PC-3 (cell line): ENCODE data around the gene IL17RD. TPM values are rescaled to one million over a fixed set of nuclear protein-coding genes. Genes with fewer than 3 reads are reported as not detected.
A peak's percentile ranks its signal among the peaks of the same experiment; 100 is the strongest.

ENCODE experiments used
- ATAC-seq: fragments of 200-7000 bp; cut with Tn5 transposase; 2 replicates; pipeline ENCODE4 v1.9.1; 2020; ENCODE audit warnings: mild to moderate bottlenecking, moderate library complexity
- BruUV-seq: library from RNA; stranded (reverse); fragments of 400-500 nt; replicated peaks from 2 replicates; lab custom pipeline; 2021; lab: Mats Ljungman, UMichigan
- CTCF ChIA-PET: fragments of 300-600 bp; sonication (Branson Sonifier 250); formaldehyde crosslinking; loops from one replicate; lab custom pipeline; 2022; ENCODE audit warnings: antibody characterized with exemption; lab: Charles Lee
- POLR2A ChIA-PET: fragments of 300-600 bp; sonication (Branson Sonifier 250); formaldehyde crosslinking; loops from one replicate; lab custom pipeline; 2022; ENCODE audit warnings: antibody characterized with exemption; ENCODE audit not compliant: unreplicated experiment; lab: Charles Lee
- DNase-seq: peaks from one replicate; pipeline ENCODE4 v3.0.0-alpha.2; 2015
- H2AFZ ChIP-seq: fragments of 300-600 bp; sonication (generic); 2 replicates; pipeline ENCODE4 v1.6.0; 2016; ENCODE audit warnings: antibody characterized with exemption, low read length
- H3F3A ChIP-seq: fragments of 300-600 bp; sonication (generic); one replicate; pipeline ENCODE4 v1.6.0; 2017; ENCODE audit warnings: antibody characterized with exemption, low read length, control low read depth, mild to moderate bottlenecking; ENCODE audit not compliant: unreplicated experiment
- H3K27ac ChIP-seq: fragments of 300-600 bp; sonication (generic); 2 replicates; pipeline ENCODE4 v1.5.1; 2016; ENCODE audit warnings: mild to moderate bottlenecking, low read length
- H3K27me3 ChIP-seq: fragments of 300-600 bp; sonication (generic); 2 replicates; pipeline ENCODE4 v1.6.1; 2016; ENCODE audit warnings: low read length, mixed read lengths
- H3K36me3 ChIP-seq: fragments of 300-600 bp; sonication (generic); 2 replicates; pipeline ENCODE4 v1.6.1; 2016; ENCODE audit warnings: low read depth, mixed run types, low read length, mixed read lengths
- H3K4me1 ChIP-seq: fragments of 300-600 bp; sonication (generic); 2 replicates; pipeline ENCODE4 v1.5.1; 2016; ENCODE audit warnings: low read length; ENCODE audit not compliant: insufficient read depth
- H3K4me2 ChIP-seq: fragments of 300-600 bp; sonication (generic); 2 replicates; pipeline ENCODE4 v1.6.0; 2016; ENCODE audit warnings: low read length
- H3K4me3 ChIP-seq: fragments of 300-600 bp; sonication (generic); 2 replicates; pipeline ENCODE4 v1.5.1; 2016; ENCODE audit warnings: mild to moderate bottlenecking, low read length, mixed read lengths
- H3K79me2 ChIP-seq: fragments of 300-600 bp; sonication (generic); 2 replicates; pipeline ENCODE4 v1.6.1; 2017; ENCODE audit warnings: low read length, mixed read lengths
- H3K9ac ChIP-seq: fragments of 300-600 bp; sonication (generic); 2 replicates; pipeline ENCODE4 v1.6.0; 2016; ENCODE audit warnings: mild to moderate bottlenecking, low read length
- H3K9me2 ChIP-seq: fragments of 300-600 bp; sonication (generic); replicated peaks from 2 replicates; pipeline ENCODE4 v1.6.1; 2016; ENCODE audit warnings: mixed run types, low read length, mixed read lengths
- H3K9me3 ChIP-seq: fragments of 300-600 bp; sonication (generic); 2 replicates; pipeline ENCODE4 v1.6.1; 2016; ENCODE audit warnings: low read length, mixed read lengths
- H4K20me1 ChIP-seq: fragments of 300-600 bp; sonication (generic); 2 replicates; pipeline ENCODE4 v1.6.1; 2016; ENCODE audit warnings: low read length, mixed read lengths
- CTCF ChIP-seq: fragments of 300-600 bp; sonication (generic); conservative IDR thresholded peaks from 2 replicates; pipeline ENCODE4 v1.5.1; 2017; ENCODE audit warnings: antibody characterized with exemption, low read depth, mild to moderate bottlenecking, low read length
- EZH2 ChIP-seq: fragments of 300-600 bp; sonication (generic); IDR thresholded peaks from one replicate; pipeline ENCODE4 v1.6.1; 2017; ENCODE audit warnings: antibody characterized with exemption, mild to moderate bottlenecking, low read length; ENCODE audit not compliant: unreplicated experiment
- EZH2phosphoT487 ChIP-seq: fragments of 300-600 bp; sonication (generic); IDR thresholded peaks from 2 replicates; pipeline ENCODE4 v1.6.1; 2018; ENCODE audit warnings: mild to moderate bottlenecking, antibody characterized with exemption, low read length, borderline replicate concordance
- intact Hi-C: fragments of 100-400 bp; cut with micrococcal nuclease; formaldehyde crosslinking; loops from 2 replicates; pipeline ENCODE4 v1.9.0; 2023
- total RNA-seq: library from RNA; depleted of rRNA; stranded (reverse); fragments of >200 nt; gene quantifications from 2 replicates; pipeline ENCODE4 v1.2.3, GENCODE V29; 2014

The IL17RD gene
- total RNA-seq, 1 experiment from 2014 or later, result 3.7 TPM

- no peak for ATAC-seq
- Histone ChIP-seq H3K4me2 (no peak overlapping the region), H2AFZ (no peak overlapping the region), H3K36me3 (no peaks in the 10 kb centered on the region), H3K79me2 (no peaks in the 10 kb centered on the region), H3K9me3 (no peaks in the 10 kb centered on the region), H3F3A (peaks cover 6% of the 10 kb centered on the region), H3K27ac (no peak overlapping the region), H4K20me1 (no peaks in the 10 kb centered on the region), H3K27me3 (no peaks in the 10 kb centered on the region), H3K9ac (no peak overlapping the region), H3K9me2 (no peaks in the 10 kb centered on the region), H3K4me3 (no peak overlapping the region), H3K4me1 (peaks cover 31% of the 10 kb centered on the region)
- intact Hi-C loops, result no loop called here
- no TSS peak for BruUV-seq
- TF ChIP-seq CTCF, result no peak
- no peak for TF ChIP-seq EZH2
- no peak for TF ChIP-seq EZH2phosphoT487
- DNase-seq, result no peak
- ChIA-PET CTCF (no interaction called here), POLR2A (no interaction called here)
Observed at GRCh38 chr3:57152151-57153143, 12.7 kb downstream of the IL17RD start.

GRCh38 chr3:57151749-57152148, 13.4 kb downstream of the IL17RD start:
- DNase-seq (no peak), ATAC-seq (no peak)
- Histone ChIP-seq H3K27ac (no peak overlapping the region), H3F3A (peaks cover 6% of the 10 kb centered on the region), H3K4me2 (no peak overlapping the region), H2AFZ (no peak overlapping the region), H3K4me1 (peaks cover 37% of the 10 kb centered on the region), H4K20me1 (no peaks in the 10 kb centered on the region), H3K79me2 (no peaks in the 10 kb centered on the region), H3K9me3 (no peaks in the 10 kb centered on the region), H3K27me3 (no peaks in the 10 kb centered on the region), H3K4me3 (no peak overlapping the region), H3K36me3 (no peaks in the 10 kb centered on the region), H3K9me2 (no peaks in the 10 kb centered on the region), H3K9ac (no peak overlapping the region)
- intact Hi-C loops, result no loop called here
- ChIA-PET CTCF (no interaction called here), POLR2A (no interaction called here)
- BruUV-seq, result no TSS peak
- TF ChIP-seq CTCF (no peak), EZH2 (no peak), EZH2phosphoT487 (no peak)

- Histone ChIP-seq H4K20me1 (no peaks in the 10 kb centered on the region), H3K9me3 (no peaks in the 10 kb centered on the region), H3F3A (peaks cover 6% of the 10 kb centered on the region), H3K36me3 (no peaks in the 10 kb centered on the region), H3K27ac (peak overlapping the region; percentile 48), H3K9me2 (no peaks in the 10 kb centered on the region), H2AFZ (no peak overlapping the region), H3K79me2 (no peaks in the 10 kb centered on the region), H3K9ac (no peak overlapping the region), H3K27me3 (no peaks in the 10 kb centered on the region), H3K4me2 (peak overlapping the region; percentile 64), H3K4me1 (peaks cover 37% of the 10 kb centered on the region), H3K4me3 (peak overlapping the region; percentile 21; the same call in 1 of the 2 replicates)
- TF ChIP-seq EZH2 (no peak), CTCF (no peak)
- ATAC-seq (peak; percentile 89), DNase-seq (peak; percentile 74)
- no TSS peak for BruUV-seq
- ChIA-PET POLR2A (no interaction called here), CTCF (no interaction called here)
- intact Hi-C loops, result no loop called here
Observed at GRCh38 chr3:57151021-57151449, 14.1 kb downstream of the IL17RD start.
